Stimulated activated naive CD8-positive, alpha-beta T cell treated with anti-CD3 and anti-CD28 coated beads, Interleukin-15, Interleukin-2, amounts not matched to agents 100 ng/mL and 50 ng/mL, for 24 hours (primary cell): Measurements from ENCODE around the gene MPV17.
A peak's percentile ranks its signal among the peaks of the same experiment; 100 is the strongest.
"Not testable (repeated sequence)": the region's sequence is repeated elsewhere in the genome, so short reads cannot be mapped to it uniquely, and the experiment has no call there.

Experiments
- H3K27ac Mint-ChIP-seq: one replicate; pipeline ENCODE4 v1.8.0; 2021; ENCODE audit warnings: mild to moderate bottlenecking, mixed read lengths
- H3K27me3 Mint-ChIP-seq: one replicate; pipeline ENCODE4 v1.8.0; 2021; ENCODE audit warnings: mixed read lengths
- H3K36me3 Mint-ChIP-seq: one replicate; pipeline ENCODE4 v1.8.0; 2021; ENCODE audit warnings: low read depth, mixed read lengths
- H3K4me1 Mint-ChIP-seq: one replicate; pipeline ENCODE4 v1.8.0; 2021; ENCODE audit warnings: low read depth, mixed read lengths
- H3K4me3 Mint-ChIP-seq: one replicate; pipeline ENCODE4 v1.8.0; 2021; ENCODE audit warnings: mild to moderate bottlenecking, mixed read lengths
- H3K9me3 Mint-ChIP-seq: one replicate; pipeline ENCODE4 v1.8.0; 2021; ENCODE audit warnings: mixed read lengths

Gene MPV17, protein sequence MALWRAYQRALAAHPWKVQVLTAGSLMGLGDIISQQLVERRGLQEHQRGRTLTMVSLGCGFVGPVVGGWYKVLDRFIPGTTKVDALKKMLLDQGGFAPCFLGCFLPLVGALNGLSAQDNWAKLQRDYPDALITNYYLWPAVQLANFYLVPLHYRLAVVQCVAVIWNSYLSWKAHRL

DNA sequence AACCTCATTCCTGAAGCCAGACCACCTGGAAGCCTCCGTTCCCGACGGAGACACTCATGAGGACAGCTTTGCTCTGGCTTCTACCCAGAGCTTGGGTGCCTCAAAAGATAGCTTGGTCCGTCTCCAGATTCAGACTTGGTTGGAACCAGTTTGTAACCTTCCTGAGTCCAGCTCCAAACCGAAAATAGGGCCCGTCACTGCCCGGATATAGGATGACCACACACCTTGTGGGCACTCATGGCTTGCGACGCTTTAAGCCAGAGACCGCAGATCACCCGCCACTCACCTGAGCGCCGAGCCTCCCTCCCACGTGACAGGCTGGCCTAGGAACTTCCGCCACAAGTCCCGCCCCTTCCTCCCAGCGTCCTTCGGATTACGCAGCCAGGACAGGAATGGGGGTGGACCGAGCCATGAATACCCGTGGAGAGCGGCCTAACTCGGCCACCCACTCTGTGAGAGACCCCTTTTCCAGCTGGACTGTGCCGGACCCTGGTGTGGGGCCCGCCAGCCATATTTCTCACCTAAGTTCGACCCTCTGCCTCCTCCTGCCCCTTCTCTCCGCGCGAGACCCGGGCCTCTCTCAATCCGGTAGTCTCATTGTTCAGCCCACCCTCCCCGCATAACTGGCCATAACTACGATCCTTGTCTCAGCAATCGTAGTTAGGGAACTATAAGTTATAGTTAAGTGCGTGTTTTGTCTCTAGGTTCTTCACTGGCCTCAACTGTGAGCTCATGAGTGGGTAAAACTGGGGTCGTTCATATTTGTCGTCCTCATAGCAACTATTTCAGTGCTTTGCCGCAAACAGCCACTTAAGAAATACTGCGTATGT lies at the start of gene MPV17:
TSS of gene MPV17 (minus strand) at position 332 of the 830 bp plus-strand sequence. CDS start 580 bp downstream, outside the sequence.
- Mint-ChIP-seq H3K27ac (peak within 1 kb of the TSS; percentile 99), H3K27me3 (no peaks in the 10 kb centered on the region), H3K4me1 (peaks cover 25% of the 10 kb centered on the region), H3K9me3 (no peaks in the 10 kb centered on the region), H3K36me3 (peaks cover 25% of the 10 kb centered on the region), H3K4me3 (peak within 1 kb of the TSS; percentile 100)

- H3K27me3 Mint-ChIP-seq, result no peaks in the 10 kb centered on the region
- peaks cover 45% of the 10 kb centered on the region for H3K4me1 Mint-ChIP-seq
- H3K27ac Mint-ChIP-seq, result peak overlapping the region; percentile 99
- H3K9me3 Mint-ChIP-seq, result no peaks in the 10 kb centered on the region
- peaks cover 77% of the 10 kb centered on the region for H3K36me3 Mint-ChIP-seq
- H3K4me3 Mint-ChIP-seq, result peak overlapping the region; percentile 98
Measured at GRCh38 chr2:27370816-27371620, 48.1 kb upstream of the MPV17 start.

- H3K36me3 Mint-ChIP-seq, result peaks cover 71% of the 10 kb centered on the region
- H3K9me3 Mint-ChIP-seq, result no peaks in the 10 kb centered on the region
- H3K27ac Mint-ChIP-seq, result peak within 1 kb of the TSS; percentile 99
- peak within 1 kb of the TSS; percentile 98 for H3K4me3 Mint-ChIP-seq
- H3K27me3 Mint-ChIP-seq, result no peaks in the 10 kb centered on the region
- H3K4me1 Mint-ChIP-seq, result peaks cover 45% of the 10 kb centered on the region
Measured at GRCh38 chr2:27370026-27370815, 47.3 kb upstream of the MPV17 start, which contains the start of the genes EIF2B4 and SNX17. EIF2B4 (minus strand) TSS chr2:27370338; CDS start chr2:27370314, 24 bp downstream. SNX17 (plus strand) TSS chr2:27370616; CDS start chr2:27370744, 128 bp downstream.

GRCh38 chr2:27369471-27370025 lies 46.7 kb upstream of the MPV17 start:
- H3K27me3 Mint-ChIP-seq, result no peaks in the 10 kb centered on the region
- H3K36me3 Mint-ChIP-seq, result peaks cover 69% of the 10 kb centered on the region
- peak overlapping the region; percentile 79 for H3K27ac Mint-ChIP-seq
- H3K4me3 Mint-ChIP-seq, result peak overlapping the region; percentile 98
- no peaks in the 10 kb centered on the region for H3K9me3 Mint-ChIP-seq
- H3K4me1 Mint-ChIP-seq, result peaks cover 45% of the 10 kb centered on the region

DNA sequence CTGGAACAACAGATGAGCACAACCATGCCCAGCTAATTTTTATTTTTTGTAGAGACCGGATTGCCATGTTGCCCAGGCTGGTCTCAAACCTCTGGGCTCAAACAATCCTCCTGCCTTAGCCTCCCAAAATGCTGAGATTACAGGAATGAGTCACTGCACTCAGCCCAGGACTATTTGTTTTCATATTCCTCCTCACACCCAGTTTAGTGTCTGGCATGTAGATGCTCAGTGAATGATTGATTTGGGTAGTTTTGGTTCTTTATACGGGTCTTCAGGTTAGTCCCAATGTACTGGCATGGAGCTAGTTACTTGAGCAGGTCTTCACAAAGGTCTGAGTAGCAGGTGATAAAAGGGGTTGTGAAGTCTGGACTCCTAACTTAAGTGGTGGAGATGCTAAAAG lies 41.0 kb upstream of the MPV17 start:
- Mint-ChIP-seq H3K36me3 (peaks cover 54% of the 10 kb centered on the region), H3K27ac (peak overlapping the region; percentile 61), H3K4me3 (no peak overlapping the region)

DNA sequence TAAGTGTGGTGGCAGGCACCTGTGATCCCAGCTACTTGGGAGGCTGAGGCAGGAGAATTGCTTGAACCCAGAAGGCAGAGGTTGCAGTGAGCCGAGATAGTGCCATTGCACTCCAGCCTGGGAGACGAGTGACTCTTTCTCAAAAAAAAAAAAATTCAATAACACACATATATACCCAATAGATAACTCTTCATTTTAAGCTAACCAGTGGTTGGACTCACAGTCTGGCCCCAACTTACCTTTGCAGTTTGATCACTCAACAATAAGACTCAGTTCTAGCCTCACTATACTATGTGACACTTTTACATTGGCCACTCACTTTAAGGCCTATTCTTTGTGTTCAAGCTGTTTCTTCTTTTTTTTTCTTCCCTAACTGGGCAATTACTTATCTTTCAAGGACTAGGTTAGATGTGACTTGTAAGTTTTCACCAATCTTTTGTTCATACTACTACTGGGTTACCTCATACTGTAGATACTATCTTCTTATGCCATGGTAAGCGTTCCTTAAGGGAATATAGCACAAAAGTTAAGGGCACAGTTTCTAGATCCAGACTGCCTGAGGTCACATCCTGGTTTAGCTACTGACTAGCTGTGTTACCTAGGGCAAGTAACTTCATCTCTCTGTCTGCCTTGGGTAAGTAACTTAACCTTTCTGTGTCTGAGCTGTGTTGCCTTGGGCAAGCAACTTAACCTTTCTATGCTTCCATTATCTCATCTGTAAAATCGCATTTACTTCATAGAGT lies 40.0 kb upstream of the MPV17 start:
- Mint-ChIP-seq H3K36me3 (peaks cover 55% of the 10 kb centered on the region), H3K27ac (peak overlapping the region; percentile 27), H3K9me3 (no peaks in the 10 kb centered on the region)

More for the DNA sequence above, 41.0 kb upstream of the MPV17 start:
- Mint-ChIP-seq H3K9me3 (no peaks in the 10 kb centered on the region), H3K4me1 (peaks cover 16% of the 10 kb centered on the region), H3K27me3 (no peaks in the 10 kb centered on the region)

GRCh38 chr2:27356382-27357181 lies 33.7 kb upstream of the MPV17 start, which contains the start of gene GTF3C2:
GTF3C2 (minus strand) TSS chr2:27356764; CDS start chr2:27343554, 13,210 bp downstream.
- Mint-ChIP-seq H3K27ac (peak within 1 kb of the TSS; percentile 99), H3K36me3 (peaks cover 31% of the 10 kb centered on the region), H3K4me3 (peak within 1 kb of the TSS; percentile 99), H3K4me1 (peaks cover 55% of the 10 kb centered on the region), H3K27me3 (no peaks in the 10 kb centered on the region), H3K9me3 (no peaks in the 10 kb centered on the region)

More for the DNA sequence above, 40.0 kb upstream of the MPV17 start:
- H3K27me3 Mint-ChIP-seq, result no peaks in the 10 kb centered on the region
- H3K4me3 Mint-ChIP-seq, result no peak overlapping the region
- peaks cover 17% of the 10 kb centered on the region for H3K4me1 Mint-ChIP-seq

- no peaks in the 10 kb centered on the region for H3K27me3 Mint-ChIP-seq
- peaks cover 29% of the 10 kb centered on the region for H3K36me3 Mint-ChIP-seq
- peak overlapping the region; percentile 99 for H3K27ac Mint-ChIP-seq
- H3K4me3 Mint-ChIP-seq, result peak overlapping the region; percentile 99
- H3K9me3 Mint-ChIP-seq, result no peaks in the 10 kb centered on the region
- H3K4me1 Mint-ChIP-seq, result peaks cover 59% of the 10 kb centered on the region
Measured at GRCh38 chr2:27356056-27356381, 33.1 kb upstream of the MPV17 start.

- no peaks in the 10 kb centered on the region for H3K27me3 Mint-ChIP-seq
- peaks cover 31% of the 10 kb centered on the region for H3K36me3 Mint-ChIP-seq
- peak overlapping the region; percentile 99 for H3K4me3 Mint-ChIP-seq
- no peak overlapping the region for H3K27ac Mint-ChIP-seq
- H3K9me3 Mint-ChIP-seq, result no peaks in the 10 kb centered on the region
- H3K4me1 Mint-ChIP-seq, result peaks cover 59% of the 10 kb centered on the region
Measured at GRCh38 chr2:27354597-27354927, 31.7 kb upstream of the MPV17 start.

DNA sequence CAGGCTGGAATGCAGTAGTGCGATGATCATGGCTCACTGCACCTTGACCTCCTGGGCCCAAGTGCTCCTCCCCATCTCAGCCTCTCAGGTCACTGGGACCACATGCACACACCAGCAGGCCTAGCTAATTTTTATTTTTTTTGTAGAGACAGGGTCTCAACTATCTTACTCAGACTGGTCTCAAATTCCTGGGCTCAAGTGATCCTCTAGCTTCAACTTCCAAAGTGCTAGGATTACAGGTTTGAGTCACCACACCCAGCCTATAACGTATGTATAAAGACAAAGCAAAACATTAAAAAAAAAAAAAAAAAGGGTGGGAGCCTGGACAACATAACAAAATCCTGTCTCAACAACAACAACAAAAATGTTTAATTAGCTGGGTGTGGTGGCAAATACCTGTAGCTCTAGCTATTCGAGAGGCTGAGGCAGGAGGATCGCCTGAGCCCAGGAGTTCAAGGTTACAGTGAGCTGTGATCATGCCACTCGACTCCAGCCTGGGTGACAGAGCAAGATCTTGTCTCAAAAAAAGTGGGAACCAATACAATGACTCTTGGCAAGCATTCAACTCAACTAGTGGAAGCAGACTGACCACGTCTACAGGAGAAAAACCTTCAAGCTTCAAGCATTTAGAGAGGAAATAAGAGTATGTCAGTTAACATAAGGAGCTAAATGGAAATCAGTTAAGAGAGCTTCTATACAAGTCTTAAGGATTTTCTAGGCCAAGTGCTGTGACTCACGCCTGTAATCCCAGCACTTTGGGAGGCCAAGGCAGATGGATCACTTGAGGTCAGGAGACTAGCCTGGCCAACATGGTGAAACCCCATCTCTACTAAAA lies 31.1 kb upstream of the MPV17 start:
- peaks cover 59% of the 10 kb centered on the region for H3K4me1 Mint-ChIP-seq
- H3K27me3 Mint-ChIP-seq, result no peaks in the 10 kb centered on the region
- H3K27ac Mint-ChIP-seq, result no peak overlapping the region
- H3K9me3 Mint-ChIP-seq, result no peaks in the 10 kb centered on the region
- H3K36me3 Mint-ChIP-seq, result peaks cover 36% of the 10 kb centered on the region
- peak overlapping the region; percentile 5 for H3K4me3 Mint-ChIP-seq

DNA sequence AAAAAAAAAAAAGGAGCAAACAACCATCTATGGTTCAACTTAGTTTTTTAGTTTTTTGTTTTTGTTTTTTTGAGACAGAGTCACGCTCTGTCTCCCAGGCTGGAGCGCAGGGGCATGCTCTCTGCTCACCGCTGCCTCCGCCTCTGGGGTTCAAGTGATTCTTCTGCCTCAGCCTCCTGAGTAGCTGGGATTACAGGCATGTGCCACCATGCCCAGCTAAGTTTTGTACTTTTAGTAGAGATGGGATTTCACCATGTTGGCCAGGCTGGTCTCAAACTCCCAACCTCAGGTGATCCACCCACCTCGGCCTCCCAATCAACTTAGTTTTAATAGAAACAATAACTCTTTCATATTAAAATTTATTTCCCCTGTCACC lies 30.5 kb upstream of the MPV17 start:
- Mint-ChIP-seq H3K36me3 (peaks cover 32% of the 10 kb centered on the region), H3K4me1 (peaks cover 54% of the 10 kb centered on the region)
- not testable (repeated sequence) for H3K27ac Mint-ChIP-seq, H3K27me3 Mint-ChIP-seq, H3K4me3 Mint-ChIP-seq, H3K9me3 Mint-ChIP-seq

DNA sequence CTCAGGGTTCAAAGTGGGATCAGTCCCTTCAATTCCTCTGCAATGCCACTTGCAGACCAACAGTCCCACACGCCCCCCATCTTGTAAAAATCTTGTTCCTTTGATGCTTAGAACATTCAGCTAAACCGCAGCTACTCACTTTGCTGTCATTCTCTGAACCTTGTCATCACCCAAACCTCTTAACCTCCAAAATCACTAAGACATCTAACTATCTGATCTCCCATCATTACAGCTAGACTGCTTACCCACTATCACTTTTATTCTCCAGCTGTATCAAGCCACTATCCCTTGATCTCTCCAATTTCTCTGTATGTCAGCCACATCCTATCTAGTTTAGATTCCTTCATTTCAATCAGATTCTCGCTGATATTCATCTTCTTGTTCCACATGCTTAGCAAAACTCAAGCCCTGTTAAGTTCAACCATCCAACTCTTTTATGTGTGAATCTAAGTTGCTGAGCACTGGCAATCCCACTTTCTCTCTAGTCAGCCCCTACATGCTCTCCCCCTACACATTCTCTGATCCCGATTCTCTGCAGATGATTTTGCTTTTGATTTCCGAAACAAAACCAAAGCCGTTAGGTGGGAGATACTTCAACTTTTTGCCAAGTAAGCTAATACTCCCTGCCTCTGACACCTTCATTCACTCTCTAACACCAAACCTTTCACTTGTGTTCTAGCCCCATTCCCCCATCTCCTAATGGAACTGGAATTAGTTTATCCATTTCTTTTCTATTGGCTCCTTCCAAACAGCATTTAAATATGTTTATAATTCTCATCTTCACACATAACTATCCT lies 29.1 kb upstream of the MPV17 start:
- Mint-ChIP-seq H3K4me1 (peaks cover 45% of the 10 kb centered on the region), H3K36me3 (peaks cover 25% of the 10 kb centered on the region), H3K9me3 (no peaks in the 10 kb centered on the region), H3K27ac (peak overlapping the region; percentile 33), H3K27me3 (no peaks in the 10 kb centered on the region), H3K4me3 (peak overlapping the region; percentile 22)
